Measurements from ENCODE around the gene SLC50A1. TPM values are rescaled to one million over a fixed set of nuclear protein-coding genes. Genes with fewer than 3 reads are reported as not detected.

Gene SLC50A1
- total and polyA plus RNA-seq, 9 of the 15 experiments (the other 6 are each of a cell fraction or from before 2014, with no cell fraction given) = 46.5 to 132 (median 91.9) TPM

DNA sequence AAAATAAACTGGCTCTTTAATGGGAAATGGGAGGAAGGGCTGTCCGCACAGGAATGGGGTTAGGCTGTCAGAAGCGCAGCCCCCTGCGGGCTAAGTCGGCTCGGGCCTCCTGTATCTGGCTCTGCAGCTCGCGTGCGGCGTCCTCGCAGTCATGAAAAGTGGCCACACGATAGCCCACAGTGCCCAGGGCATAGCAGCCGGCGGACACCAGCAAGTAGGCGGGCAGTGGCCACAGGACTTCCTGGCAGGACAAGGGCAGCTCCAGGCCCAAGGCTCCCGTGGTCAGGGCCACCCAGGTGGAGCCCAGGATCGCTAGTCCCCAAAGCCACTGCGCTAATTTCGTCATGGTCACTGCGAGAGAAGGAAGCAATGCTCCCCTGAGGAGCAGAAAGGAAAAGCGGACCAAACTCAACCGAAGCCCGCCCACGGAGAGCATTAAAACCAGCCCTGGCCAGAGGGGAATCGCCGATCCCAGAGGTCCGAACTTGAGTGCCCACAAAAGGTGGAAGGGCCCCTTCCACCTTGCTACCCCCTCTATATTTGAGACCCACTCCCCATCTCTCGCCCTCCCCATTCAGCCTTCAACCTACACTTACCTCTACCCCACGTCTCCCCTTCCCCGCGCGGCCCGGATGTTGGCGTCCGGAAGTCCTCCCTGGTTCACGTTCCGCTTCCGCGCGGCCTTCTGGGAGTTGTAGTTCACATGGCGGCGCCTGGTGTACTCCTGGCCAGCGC is 4.4 kb downstream of the SLC50A1 start, which contains the start of gene DPM3 (continued):
- TF ChIP-seq, protein P1, sequence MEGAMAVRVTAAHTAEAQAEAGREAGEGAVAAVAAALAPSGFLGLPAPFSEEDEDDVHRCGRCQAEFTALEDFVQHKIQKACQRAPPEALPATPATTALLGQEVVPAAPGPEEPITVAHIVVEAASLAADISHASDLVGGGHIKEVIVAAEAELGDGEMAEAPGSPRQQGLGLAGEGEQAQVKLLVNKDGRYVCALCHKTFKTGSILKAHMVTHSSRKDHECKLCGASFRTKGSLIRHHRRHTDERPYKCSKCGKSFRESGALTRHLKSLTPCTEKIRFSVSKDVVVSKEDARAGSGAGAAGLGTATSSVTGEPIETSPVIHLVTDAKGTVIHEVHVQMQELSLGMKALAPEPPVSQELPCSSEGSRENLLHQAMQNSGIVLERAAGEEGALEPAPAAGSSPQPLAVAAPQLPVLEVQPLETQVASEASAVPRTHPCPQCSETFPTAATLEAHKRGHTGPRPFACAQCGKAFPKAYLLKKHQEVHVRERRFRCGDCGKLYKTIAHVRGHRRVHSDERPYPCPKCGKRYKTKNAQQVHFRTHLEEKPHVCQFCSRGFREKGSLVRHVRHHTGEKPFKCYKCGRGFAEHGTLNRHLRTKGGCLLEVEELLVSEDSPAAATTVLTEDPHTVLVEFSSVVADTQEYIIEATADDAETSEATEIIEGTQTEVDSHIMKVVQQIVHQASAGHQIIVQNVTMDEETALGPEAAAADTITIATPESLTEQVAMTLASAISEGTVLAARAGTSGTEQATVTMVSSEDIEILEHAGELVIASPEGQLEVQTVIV (CRISPR knock-in tag; IDR thresholded peaks at IDR 0.05; ENCODE audit: borderline replicate concordance) = no peak
- TF ChIP-seq ZNF584 (CRISPR knock-in tag; IDR thresholded peaks at IDR 0.05; ENCODE audit: low read depth) = no peak
- TF ChIP-seq ZNF165 (CRISPR knock-in tag; IDR thresholded peaks at IDR 0.05; ENCODE audit: borderline replicate concordance) = no peak
- TF ChIP-seq ZNF263 (CRISPR knock-in tag; IDR thresholded peaks at IDR 0.05; ENCODE audit: borderline replicate concordance) = peak; percentile 72; the same call in 1 of the 2 replicates
- peak; percentile 91 for TF ChIP-seq POLR2A (conservative IDR thresholded peaks at IDR 0.05)
- TF ChIP-seq, protein P2, sequence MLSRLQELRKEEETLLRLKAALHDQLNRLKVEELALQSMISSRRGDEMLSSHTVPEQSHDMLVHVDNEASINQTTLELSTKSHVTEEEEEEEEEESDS (CRISPR knock-in tag; IDR thresholded peaks at IDR 0.05) = no peak
- TF ChIP-seq, protein P3, sequence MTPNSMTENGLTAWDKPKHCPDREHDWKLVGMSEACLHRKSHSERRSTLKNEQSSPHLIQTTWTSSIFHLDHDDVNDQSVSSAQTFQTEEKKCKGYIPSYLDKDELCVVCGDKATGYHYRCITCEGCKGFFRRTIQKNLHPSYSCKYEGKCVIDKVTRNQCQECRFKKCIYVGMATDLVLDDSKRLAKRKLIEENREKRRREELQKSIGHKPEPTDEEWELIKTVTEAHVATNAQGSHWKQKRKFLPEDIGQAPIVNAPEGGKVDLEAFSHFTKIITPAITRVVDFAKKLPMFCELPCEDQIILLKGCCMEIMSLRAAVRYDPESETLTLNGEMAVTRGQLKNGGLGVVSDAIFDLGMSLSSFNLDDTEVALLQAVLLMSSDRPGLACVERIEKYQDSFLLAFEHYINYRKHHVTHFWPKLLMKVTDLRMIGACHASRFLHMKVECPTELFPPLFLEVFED (CRISPR knock-in tag; conservative IDR thresholded peaks at IDR 0.05) = peak; percentile 70; the same call in 1 of the 2 replicates
- no peak for TF ChIP-seq ELF4 (CRISPR knock-in tag; IDR thresholded peaks at IDR 0.05)
- TF ChIP-seq, protein P4, sequence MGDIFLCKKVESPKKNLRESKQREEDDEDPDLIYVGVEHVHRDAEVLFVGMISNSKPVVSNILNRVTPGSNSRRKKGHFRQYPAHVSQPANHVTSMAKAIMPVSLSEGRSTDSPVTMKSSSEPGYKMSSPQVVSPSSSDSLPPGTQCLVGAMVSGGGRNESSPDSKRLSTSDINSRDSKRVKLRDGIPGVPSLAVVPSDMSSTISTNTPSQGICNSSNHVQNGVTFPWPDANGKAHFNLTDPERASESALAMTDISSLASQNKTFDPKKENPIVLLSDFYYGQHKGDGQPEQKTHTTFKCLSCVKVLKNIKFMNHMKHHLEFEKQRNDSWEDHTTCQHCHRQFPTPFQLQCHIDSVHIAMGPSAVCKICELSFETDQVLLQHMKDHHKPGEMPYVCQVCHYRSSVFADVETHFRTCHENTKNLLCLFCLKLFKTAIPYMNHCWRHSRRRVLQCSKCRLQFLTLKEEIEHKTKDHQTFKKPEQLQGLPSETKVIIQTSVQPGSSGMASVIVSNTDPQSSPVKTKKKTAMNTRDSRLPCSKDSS (IDR thresholded peaks at IDR 0.05; ENCODE audit: low read depth, partially characterized antibody) = no peak
- TF ChIP-seq ZNF717 (CRISPR knock-in tag; IDR thresholded peaks at IDR 0.05) = no peak
- TF ChIP-seq CSDE1 (IDR thresholded peaks at IDR 0.05) = no peak
- no peak for TF ChIP-seq POLR3A (IDR thresholded peaks at IDR 0.05; ENCODE audit: borderline replicate concordance, extremely low read depth, insufficient read depth, insufficient read length)
- TF ChIP-seq NFE2 (IDR thresholded peaks at IDR 0.05; ENCODE audit: low read depth) = no peak
- TF ChIP-seq, protein P5, sequence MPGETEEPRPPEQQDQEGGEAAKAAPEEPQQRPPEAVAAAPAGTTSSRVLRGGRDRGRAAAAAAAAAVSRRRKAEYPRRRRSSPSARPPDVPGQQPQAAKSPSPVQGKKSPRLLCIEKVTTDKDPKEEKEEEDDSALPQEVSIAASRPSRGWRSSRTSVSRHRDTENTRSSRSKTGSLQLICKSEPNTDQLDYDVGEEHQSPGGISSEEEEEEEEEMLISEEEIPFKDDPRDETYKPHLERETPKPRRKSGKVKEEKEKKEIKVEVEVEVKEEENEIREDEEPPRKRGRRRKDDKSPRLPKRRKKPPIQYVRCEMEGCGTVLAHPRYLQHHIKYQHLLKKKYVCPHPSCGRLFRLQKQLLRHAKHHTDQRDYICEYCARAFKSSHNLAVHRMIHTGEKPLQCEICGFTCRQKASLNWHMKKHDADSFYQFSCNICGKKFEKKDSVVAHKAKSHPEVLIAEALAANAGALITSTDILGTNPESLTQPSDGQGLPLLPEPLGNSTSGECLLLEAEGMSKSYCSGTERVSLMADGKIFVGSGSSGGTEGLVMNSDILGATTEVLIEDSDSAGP (CRISPR knock-in tag; IDR thresholded peaks at IDR 0.05) = no peak
- no peak for TF ChIP-seq RBM34 (IDR thresholded peaks at IDR 0.05; ENCODE audit: borderline replicate concordance, insufficient read depth, low read length)
- no peak for TF ChIP-seq ZNF3 (CRISPR knock-in tag; IDR thresholded peaks at IDR 0.05)
- no peak for TF ChIP-seq PHB (CRISPR knock-in tag; IDR thresholded peaks at IDR 0.05)

All from K562 (cell line).